ENCODE data around the gene PTPRCAP. TPM values are rescaled to one million over a fixed set of nuclear protein-coding genes. Genes with fewer than 3 reads are reported as not detected.
A peak's percentile ranks its signal among the peaks of the same experiment; 100 is the strongest.

The PTPRCAP gene
- total and polyA plus RNA-seq, 9 of the 15 experiments (the other 6 are each of a cell fraction or from before 2014, with no cell fraction given), result 0.22 to 2.0 (median 1.1) TPM; not detected in 4

GRCh38 chr11:67463680-67464410, 26.4 kb upstream of the PTPRCAP start (continued):
- no peak for TF ChIP-seq PBX2 (CRISPR knock-in tag; IDR thresholded peaks at IDR 0.05; ENCODE audit: low read depth)
- TF ChIP-seq PBX2 (tag; conservative IDR thresholded peaks at IDR 0.05; ENCODE audit: low read depth), result no peak
- TF ChIP-seq CREB3 (tag; conservative IDR thresholded peaks at IDR 0.05; ENCODE audit: low read depth), result peak; percentile 81; the same call in 1 of the 2 replicates
- no peak for TF ChIP-seq NBN (IDR thresholded peaks at IDR 0.05; ENCODE audit: low read depth)
- TF ChIP-seq ELF4 (CRISPR knock-in tag; IDR thresholded peaks at IDR 0.05), result peak; percentile 72; the same call in 1 of the 2 replicates
- TF ChIP-seq BCL6 (CRISPR knock-in tag; IDR thresholded peaks at IDR 0.05), result no peak
- peak; percentile 62; the same call in 1 of the 2 replicates for TF ChIP-seq ZBED1 (IDR thresholded peaks at IDR 0.05)
- peak; percentile 77 for TF ChIP-seq PHF20 (IDR thresholded peaks at IDR 0.05; ENCODE audit: partially characterized antibody)
- no peak for TF ChIP-seq SNRNP70 (optimal IDR thresholded peaks at IDR 0.05; ENCODE audit: low read depth, low read length)
- TF ChIP-seq AFF4 (CRISPR knock-in tag; IDR thresholded peaks at IDR 0.05), result no peak
- TF ChIP-seq HDAC6 (IDR thresholded peaks at IDR 0.05; ENCODE audit: low read depth, low read length), result no peak
- peak; percentile 78 for TF ChIP-seq ATF7 (IDR thresholded peaks at IDR 0.05)
- no peak for TF ChIP-seq SIN3A (IDR thresholded peaks at IDR 0.05; ENCODE audit: borderline replicate concordance in 2 of 2, control insufficient read depth in 1 of 2, low read depth in 2 of 2, low read length in 2 of 2)
- TF ChIP-seq ZBTB2 (IDR thresholded peaks at IDR 0.05), result peak; percentile 66; the same call in 1 of the 2 replicates
- no peak for TF ChIP-seq ZNF655 (CRISPR knock-in tag; IDR thresholded peaks at IDR 0.05)
- TF ChIP-seq HDGF (IDR thresholded peaks at IDR 0.05), result peak; percentile 86; the same call in 1 of the 2 replicates
- no peak for TF ChIP-seq BCOR (IDR thresholded peaks at IDR 0.05)
- TF ChIP-seq TEAD2 (tag; IDR thresholded peaks at IDR 0.05), result no peak
